Measurements from ENCODE around the gene ADAMTS15.

The ADAMTS15 gene

DNA sequence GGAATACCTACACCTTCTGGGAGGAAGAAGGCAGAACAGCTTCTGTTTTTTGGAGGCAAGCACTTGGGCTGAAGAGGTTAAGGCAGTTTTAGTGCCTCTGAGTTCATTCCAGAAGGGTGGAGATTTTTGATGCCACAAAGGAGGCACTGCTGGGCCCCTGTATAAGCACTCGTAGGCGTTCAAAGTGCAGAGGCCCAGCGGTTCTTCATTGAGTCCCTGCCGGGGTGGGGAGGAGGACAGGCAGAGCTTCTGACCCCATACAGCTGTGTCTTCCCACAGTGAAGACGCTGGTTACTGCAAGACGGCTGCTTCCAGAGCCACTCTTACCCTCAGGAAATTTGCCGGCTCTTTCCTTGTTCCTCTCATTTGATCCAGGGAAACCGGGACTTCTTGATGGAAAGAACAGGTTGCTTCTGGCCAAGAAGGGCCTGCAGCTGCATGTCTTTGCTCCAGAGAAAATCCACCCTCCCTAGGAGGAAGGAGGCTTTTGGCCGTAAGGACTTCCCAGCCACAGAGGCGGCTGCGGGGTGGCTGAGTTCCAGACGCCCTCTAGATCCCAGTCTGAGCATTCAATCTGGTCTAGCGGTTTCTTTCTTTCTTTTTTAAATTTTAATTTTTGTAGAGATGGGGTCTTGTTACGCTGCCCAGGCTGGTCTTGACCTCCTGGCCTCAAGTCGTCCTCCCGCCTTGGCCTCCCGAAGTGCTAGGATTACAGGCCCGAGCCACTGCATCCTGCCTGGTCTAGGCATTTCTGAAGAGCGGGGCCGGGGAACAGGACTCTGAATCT is 9.4 kb downstream of the ADAMTS15 start:
- DNase-seq (ENCODE audit: low read depth in 3 of 3), result no peak

DNA sequence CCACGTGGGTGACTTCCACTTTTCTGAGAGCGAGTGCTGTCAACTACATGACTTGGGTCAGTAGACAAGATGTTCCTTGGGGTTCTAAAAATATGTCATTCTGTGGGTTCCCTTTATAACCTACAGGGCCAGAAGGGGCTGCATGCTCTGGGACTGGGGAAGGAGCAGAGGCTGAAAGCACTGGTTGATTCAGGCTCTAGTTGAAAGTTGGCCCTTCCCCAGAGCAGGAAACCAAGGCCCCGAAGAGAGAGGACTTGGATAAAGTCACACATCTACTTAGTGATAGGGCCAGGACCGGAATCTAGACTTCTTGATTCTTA is 9.9 kb downstream of the ADAMTS15 start:
- DNase-seq (ENCODE audit: low read depth in 3 of 3), result no peak

DNA sequence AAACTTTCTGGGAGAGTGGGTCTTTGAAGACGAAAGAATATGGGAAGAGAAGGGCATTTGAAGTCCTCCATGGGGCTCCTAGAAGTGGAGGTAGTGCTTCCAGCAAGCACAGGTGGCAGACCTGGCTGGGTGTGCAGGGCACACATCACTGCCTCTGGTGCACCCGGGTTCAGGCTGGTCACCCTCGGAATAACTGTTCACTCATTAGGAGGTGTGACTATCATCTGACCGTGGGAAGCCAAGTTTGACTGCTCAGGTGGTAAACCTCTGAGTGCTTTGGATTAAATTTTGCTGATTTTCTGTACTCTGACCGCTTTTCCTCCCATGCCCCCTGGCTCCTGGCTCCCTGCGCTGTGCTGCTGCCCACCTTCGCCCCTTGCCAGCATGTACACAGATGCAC is 11.1 kb downstream of the ADAMTS15 start:
- no peak for DNase-seq (ENCODE audit: low read depth in 3 of 3)

DNA sequence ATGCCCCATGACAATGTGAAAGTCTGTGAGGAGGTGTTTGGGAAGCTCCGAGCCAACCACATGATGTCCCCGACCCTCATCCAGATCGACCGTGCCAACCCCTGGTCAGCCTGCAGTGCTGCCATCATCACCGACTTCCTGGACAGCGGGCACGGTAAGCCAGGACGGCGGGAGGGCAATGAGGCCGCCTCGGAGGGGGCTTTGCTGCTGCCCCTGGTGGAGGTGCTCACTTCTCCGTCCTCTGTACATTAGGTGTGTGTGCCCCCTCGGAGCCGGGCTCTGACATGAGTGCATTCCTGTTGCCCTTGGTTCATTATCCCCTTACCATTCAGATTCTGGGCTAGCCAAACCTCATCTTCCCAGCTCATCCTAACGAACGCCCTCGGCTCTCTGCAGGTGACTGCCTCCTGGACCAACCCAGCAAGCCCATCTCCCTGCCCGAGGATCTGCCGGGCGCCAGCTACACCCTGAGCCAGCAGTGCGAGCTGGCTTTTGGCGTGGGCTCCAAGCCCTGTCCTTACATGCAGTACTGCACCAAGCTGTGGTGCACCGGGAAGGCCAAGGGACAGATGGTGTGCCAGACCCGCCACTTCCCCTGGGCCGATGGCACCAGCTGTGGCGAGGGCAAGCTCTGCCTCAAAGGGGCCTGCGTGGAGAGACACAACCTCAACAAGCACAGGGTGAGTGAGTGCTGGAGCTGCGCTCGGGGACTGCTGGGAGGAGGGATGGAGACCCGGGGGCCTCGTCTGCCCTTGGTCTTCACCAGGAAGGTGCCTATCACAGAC is 13.8 kb downstream of the ADAMTS15 start:
- DNase-seq (ENCODE audit: low read depth in 3 of 3), result no peak

GRCh38 chr11:130462931-130463330 is 14.5 kb downstream of the ADAMTS15 start:
- DNase-seq (ENCODE audit: low read depth in 3 of 3), result no peak

- DNase-seq (ENCODE audit: low read depth in 3 of 3), result no peak
Observed at GRCh38 chr11:130464291-130464812, 15.9 kb downstream of the ADAMTS15 start.

DNA sequence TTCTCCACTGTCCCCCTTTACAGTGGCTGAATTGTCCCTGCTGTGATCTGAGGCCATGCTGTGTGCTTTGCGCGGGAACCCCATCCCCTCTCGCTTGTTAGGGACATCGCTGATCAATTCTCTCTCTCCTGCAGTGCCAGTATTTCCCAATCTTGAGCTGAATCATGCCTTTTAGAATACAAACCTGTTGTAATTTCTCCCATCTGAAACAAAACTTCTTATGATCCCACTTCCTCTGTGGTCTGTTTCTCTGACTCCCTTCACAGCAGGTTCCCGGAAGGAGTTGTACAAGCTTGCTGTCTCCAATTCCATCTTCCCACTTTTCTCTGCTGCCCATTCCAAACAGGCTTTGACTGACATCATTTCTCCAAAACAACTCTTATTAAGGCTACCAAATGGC is 16.8 kb downstream of the ADAMTS15 start:
- DNase-seq (ENCODE audit: low read depth in 3 of 3), result no peak

- no peak for DNase-seq (ENCODE audit: low read depth in 3 of 3)
Observed at GRCh38 chr11:130467116-130467900, 18.9 kb downstream of the ADAMTS15 start.

DNA sequence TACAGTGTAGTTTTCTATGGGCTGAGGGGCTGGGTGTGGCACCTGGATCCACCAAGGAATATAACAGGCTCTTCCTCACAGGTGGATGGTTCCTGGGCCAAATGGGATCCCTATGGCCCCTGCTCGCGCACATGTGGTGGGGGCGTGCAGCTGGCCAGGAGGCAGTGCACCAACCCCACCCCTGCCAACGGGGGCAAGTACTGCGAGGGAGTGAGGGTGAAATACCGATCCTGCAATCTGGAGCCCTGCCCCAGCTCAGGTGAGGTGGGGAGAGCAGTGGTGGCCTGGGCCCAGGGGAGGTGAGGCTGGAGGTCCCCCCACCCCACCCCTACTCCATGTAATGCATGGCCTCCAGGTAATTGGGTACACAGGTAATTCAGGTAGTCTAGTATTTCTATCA is 20.7 kb downstream of the ADAMTS15 start:
- DNase-seq (ENCODE audit: low read depth in 3 of 3), result no peak

GRCh38 chr11:130470832-130471706 is 22.6 kb downstream of the ADAMTS15 start:
- no peak for DNase-seq (ENCODE audit: low read depth in 3 of 3)

DNA sequence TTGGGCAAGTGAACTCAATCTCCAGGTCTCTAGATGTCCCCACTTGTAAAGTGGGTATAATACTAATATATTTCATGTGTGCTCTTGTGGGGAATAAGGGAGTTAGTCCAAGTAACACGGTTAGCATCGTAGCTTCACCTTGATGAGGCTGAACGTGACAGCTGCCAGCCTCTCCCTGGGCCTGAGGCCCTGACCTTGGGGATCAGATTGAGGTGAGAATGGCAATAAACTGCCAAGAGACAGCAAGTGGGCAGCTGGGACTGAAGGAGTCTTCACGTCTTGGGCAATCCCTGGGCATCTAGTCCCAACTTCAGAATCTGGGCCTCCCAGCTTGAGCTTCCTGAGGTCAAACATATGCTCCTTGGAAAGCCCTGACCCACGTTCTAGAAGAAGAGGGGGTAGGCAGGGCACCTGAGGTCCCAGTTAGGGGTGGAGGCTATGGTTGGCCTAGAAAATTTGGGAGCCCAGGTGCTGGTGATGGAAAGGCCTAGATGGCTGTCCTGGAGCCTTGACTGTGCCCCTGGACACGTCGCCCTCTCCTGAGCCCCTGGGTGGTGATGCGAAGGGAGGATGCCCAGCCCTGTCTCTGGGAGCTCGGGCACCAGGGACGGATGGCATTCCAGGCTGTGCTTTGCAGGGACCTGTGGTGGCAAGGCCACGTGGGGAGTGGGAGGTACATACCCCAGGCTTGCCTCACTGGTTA is 23.4 kb downstream of the ADAMTS15 start:
- DNase-seq (ENCODE audit: low read depth in 3 of 3), result no peak

DNA sequence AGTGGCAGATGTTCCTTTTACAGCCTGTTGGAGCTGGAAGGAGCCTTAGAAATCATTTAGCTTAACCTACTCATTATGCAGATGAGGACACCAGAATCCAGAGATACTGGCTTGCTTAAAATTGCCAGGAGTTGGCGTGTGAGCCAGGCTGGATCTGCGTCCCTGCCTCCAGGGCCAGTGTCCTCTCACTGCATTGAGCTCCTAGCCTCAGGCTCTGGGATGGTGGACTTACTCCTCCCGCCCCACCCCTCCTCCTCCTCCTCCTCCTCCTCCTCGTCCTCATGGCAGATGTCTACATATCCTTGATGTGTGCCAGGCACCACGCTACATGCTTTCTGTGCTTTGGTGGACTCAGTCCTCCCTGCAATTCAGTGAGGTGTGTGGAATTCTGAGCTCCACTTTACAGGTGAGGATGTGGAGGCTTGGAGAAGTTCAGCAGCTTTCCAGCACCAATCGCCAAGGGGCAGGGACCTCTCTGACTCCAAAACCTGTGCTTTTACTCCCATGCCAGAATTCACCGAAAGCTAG is 24.1 kb downstream of the ADAMTS15 start:
- no peak for DNase-seq (ENCODE audit: low read depth in 3 of 3)

DNA sequence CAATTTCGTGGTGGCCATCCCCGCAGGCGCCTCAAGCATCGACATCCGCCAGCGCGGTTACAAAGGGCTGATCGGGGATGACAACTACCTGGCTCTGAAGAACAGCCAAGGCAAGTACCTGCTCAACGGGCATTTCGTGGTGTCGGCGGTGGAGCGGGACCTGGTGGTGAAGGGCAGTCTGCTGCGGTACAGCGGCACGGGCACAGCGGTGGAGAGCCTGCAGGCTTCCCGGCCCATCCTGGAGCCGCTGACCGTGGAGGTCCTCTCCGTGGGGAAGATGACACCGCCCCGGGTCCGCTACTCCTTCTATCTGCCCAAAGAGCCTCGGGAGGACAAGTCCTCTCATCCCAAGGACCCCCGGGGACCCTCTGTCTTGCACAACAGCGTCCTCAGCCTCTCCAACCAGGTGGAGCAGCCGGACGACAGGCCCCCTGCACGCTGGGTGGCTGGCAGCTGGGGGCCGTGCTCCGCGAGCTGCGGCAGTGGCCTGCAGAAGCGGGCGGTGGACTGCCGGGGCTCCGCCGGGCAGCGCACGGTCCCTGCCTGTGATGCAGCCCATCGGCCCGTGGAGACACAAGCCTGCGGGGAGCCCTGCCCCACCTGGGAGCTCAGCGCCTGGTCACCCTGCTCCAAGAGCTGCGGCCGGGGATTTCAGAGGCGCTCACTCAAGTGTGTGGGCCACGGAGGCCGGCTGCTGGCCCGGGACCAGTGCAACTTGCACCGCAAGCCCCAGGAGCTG is 24.8 kb downstream of the ADAMTS15 start:
- no peak for DNase-seq (ENCODE audit: low read depth in 3 of 3)

DNA sequence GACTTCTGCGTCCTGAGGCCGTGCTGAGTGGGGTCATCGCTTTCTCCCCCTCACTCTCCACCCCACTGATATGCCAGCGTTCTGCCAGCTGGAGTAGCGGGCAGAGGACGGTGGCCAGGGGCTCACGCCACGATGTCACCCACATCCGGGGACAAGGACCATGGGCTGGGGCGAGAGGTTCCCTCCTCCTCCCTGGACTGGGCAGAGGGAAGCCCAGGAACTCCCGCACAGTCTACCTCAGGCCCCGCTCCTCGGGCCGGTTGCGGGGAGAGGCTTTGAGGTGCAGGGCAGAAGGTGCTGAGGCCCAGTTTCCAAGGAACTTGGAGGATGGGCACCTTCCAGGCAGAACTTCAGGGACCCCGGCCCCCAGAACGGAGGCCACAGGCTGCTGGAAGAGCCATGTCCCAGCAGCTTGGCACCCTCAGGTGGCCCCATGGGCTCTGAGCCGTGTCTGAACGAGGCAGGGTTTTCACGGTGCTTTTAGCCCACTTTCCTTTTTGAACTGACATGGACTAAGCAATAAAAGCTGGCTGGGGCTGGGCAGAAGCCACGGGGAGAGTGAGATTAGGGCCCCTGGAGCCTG is 25.4 kb downstream of the ADAMTS15 start:
- DNase-seq (ENCODE audit: low read depth in 3 of 3), result no peak

DNA sequence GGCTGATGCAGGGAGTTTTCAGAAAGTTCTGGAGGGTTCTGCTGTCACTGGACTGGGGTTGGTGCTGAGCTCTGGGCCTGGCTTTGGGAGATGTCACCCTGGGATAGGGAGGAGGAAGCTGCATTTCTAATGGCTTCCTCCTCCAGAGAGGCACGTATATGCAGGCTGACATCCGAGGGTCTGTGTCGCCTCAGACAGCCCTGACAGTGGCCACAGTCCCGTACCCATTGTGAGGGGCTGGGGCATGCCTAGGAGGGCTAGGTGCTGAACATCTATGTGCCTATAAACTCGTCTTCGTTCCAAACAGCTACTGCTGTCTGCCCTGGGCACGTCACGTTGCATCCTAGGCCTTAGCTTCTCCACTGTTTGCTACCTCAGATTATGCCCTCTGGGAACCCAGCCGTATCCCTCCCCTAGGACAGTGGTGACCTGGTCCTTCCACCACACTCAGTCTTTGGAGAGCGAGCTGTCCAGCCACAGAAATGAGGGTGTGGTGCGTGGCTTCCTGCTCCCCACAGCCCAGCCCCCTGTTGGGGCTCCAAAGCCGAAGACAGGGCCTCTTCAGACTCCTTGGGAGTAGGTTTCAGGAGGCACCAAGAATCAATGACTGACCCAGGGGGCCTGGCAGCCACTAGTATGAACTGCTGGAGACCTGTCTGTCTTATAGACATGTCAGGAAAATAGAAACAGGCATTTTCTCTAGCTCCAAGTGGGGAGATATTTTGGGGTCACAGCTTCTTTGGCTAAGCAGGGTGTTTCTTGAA is 26.4 kb downstream of the ADAMTS15 start:
- no peak for DNase-seq (ENCODE audit: low read depth in 3 of 3)

- DNase-seq (ENCODE audit: low read depth in 3 of 3), result no peak
Observed at GRCh38 chr11:130475426-130476053, 27.1 kb downstream of the ADAMTS15 start.

DNA sequence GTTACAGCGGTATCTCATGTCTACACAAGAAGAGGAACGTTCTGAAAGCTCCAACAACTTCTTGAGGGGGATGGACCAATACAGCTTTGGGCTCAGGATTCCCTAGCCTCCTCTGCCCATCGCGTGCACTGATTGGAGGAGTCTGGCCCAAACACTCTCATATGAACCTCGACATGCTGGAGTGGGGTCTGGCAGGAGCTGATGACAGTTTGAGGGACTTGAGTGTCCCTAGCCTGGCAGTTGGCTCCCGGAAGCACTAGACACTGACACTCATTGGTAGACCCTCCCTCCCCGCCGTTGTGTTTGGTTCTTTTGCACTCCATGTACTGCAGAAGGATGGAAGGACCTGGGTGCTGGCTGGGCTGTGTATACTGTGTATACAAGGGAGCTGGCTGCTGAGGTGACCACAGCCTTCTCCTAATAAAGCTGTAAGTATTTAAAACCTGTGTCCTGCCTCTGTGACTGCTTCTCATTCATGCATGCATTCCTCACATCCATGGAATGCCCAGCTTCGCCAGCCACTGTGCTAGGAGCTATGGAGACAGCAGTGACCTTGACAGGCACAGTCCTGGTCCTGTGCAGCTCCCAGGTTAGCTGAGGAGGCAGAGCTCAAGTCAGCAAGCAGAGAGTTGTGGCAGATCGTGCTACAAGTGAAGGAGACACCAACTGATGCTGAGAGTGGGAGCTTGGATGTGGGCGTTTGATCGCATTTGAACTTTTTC is 27.9 kb downstream of the ADAMTS15 start:
- DNase-seq (ENCODE audit: low read depth in 3 of 3), result no peak
